ENCODE measurements around the gene NLRP3.

GRCh38 chr1:247445526-247446356 lies 29.8 kb downstream of the NLRP3 start:
- no peak for TF ChIP-seq CBFB (CRISPR knock-in tag; IDR thresholded peaks at IDR 0.05)
- TF ChIP-seq SRF (IDR thresholded peaks at IDR 0.05; ENCODE audit: low read depth, low read length): no peak
- TF ChIP-seq, protein P1, sequence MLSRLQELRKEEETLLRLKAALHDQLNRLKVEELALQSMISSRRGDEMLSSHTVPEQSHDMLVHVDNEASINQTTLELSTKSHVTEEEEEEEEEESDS (CRISPR knock-in tag; IDR thresholded peaks at IDR 0.05; ENCODE audit: borderline replicate concordance): no peak

Measured in HepG2 (cell line).